ENCODE data around the gene IGFN1. TPM values are rescaled to one million over a fixed set of nuclear protein-coding genes. Genes with fewer than 3 reads are reported as not detected.
A peak's percentile ranks its signal among the peaks of the same experiment; 100 is the strongest.

The IGFN1 gene
- total RNA-seq, 1 donor, result under 0.01 TPM

GRCh38 chr1:201228011-201228983 is 37.7 kb downstream of the IGFN1 start:
- Histone ChIP-seq H3K79me2 (ENCODE audit: insufficient read depth, low read length) (no peaks in the 10 kb centered on the region), H3K27ac (ENCODE audit: low read depth, low read length) (no peak overlapping the region), H2AFZ (ENCODE audit: low read length) (no peak overlapping the region), H3K9me3 (ENCODE audit: low read depth, low read length) (no peaks in the 10 kb centered on the region), H3K4me3 (ENCODE audit: insufficient read depth, low read length) (no peak overlapping the region), H3K4me2 (ENCODE audit: insufficient read depth, low read length) (no peak overlapping the region), H3K4me1 (ENCODE audit: insufficient read depth, low read length) (peaks cover 15% of the 10 kb centered on the region), H4K20me1 (ENCODE audit: insufficient read depth, low read length) (no peaks in the 10 kb centered on the region), H3K27me3 (ENCODE audit: insufficient read depth, low read length) (peaks cover 3% of the 10 kb centered on the region), H3K36me3 (ENCODE audit: insufficient read depth, low read length) (no peaks in the 10 kb centered on the region)
- no peak for TF ChIP-seq CTCF (IDR thresholded peaks at IDR 0.05; ENCODE audit: extremely low read depth, low read depth, low read length)
- no peak for DNase-seq (ENCODE audit: insufficient read length, low spot score, missing footprints)

DNA sequence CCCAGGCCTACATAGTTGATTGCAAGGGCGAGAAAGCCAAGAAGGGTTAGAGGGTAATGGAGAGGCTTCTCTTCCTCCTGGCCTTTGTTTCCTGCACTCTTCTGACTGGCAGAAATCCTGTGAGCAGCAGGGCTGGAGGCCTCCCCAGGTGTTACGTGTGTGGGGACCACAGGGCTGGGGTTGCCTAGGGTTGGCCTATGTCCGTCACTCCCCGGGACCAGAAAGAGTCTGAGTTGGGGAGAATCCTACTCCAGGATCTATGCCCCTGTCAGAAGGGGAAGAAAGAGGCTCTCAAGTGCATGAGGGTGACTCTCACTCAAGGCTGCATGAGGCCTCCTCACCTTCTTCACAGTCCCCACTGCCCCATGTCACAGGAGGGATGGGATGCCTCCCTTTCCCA is 38.5 kb downstream of the IGFN1 start:
- H3K4me2 ChIP-seq (ENCODE audit: insufficient read depth, low read length), result no peak overlapping the region
- no peak for TF ChIP-seq CTCF (IDR thresholded peaks at IDR 0.05; ENCODE audit: extremely low read depth, low read depth, low read length)
- peaks cover 15% of the 10 kb centered on the region for H3K4me1 ChIP-seq (ENCODE audit: insufficient read depth, low read length)
- no peaks in the 10 kb centered on the region for H3K36me3 ChIP-seq (ENCODE audit: insufficient read depth, low read length)
- H3K27me3 ChIP-seq (ENCODE audit: insufficient read depth, low read length), result peaks cover 3% of the 10 kb centered on the region
- H3K4me3 ChIP-seq (ENCODE audit: insufficient read depth, low read length), result no peak overlapping the region
- H2AFZ ChIP-seq (ENCODE audit: low read length), result no peak overlapping the region
- H4K20me1 ChIP-seq (ENCODE audit: insufficient read depth, low read length), result no peaks in the 10 kb centered on the region
- no peak overlapping the region for H3K27ac ChIP-seq (ENCODE audit: low read depth, low read length)
- no peaks in the 10 kb centered on the region for H3K9me3 ChIP-seq (ENCODE audit: low read depth, low read length)
- DNase-seq (ENCODE audit: insufficient read length, low spot score, missing footprints), result peak; percentile 48
- H3K79me2 ChIP-seq (ENCODE audit: insufficient read depth, low read length), result no peaks in the 10 kb centered on the region

DNA sequence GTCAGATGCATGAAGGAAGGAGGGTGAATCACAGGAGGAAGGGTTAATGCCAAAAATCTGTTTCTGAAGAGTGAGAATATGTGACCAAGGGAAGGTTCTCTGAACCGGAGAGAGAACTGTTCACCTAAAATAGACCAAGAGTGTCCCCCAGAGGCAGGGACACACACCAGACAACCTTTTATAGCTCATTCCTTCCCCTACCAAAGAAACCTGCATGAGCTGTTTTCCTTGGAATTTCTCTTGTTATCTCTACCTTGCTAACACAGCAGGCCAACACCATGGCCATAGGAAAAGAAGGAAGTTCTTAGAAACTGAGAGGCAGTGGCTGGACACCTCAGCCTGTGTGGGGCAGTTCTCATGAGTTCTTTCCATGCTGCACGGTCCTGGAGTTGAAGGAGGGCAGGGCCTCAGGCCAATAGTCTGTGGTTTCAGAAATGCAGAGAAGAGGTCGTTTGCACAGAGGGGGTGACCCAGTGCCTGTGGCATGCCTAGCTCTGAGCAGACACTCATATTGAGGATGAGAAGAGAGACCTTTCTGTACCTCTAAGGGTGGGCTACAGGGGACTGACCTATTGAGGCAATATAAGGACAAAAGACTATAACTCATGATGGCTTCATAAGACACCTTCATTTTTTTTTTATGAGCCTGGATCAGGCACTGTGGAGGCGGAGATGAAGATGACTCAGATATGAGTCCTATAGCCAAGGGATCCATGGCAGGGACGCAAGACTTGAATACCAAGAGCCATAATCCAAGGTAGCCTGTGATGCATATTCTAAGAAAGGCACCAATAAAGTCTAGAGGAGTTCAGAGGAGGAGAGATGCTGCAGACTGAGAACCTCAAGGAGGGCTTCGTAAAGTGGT is 39.4 kb downstream of the IGFN1 start:
- no peaks in the 10 kb centered on the region for H4K20me1 ChIP-seq (ENCODE audit: insufficient read depth, low read length)
- H3K4me2 ChIP-seq (ENCODE audit: insufficient read depth, low read length), result peak overlapping the region; percentile 43
- peak; percentile 22 for TF ChIP-seq CTCF (IDR thresholded peaks at IDR 0.05; ENCODE audit: extremely low read depth, low read depth, low read length)
- peaks cover 3% of the 10 kb centered on the region for H3K27me3 ChIP-seq (ENCODE audit: insufficient read depth, low read length)
- H2AFZ ChIP-seq (ENCODE audit: low read length), result no peak overlapping the region
- H3K9me3 ChIP-seq (ENCODE audit: low read depth, low read length), result no peaks in the 10 kb centered on the region
- H3K36me3 ChIP-seq (ENCODE audit: insufficient read depth, low read length), result no peaks in the 10 kb centered on the region
- H3K4me3 ChIP-seq (ENCODE audit: insufficient read depth, low read length), result no peak overlapping the region
- no peak overlapping the region for H3K27ac ChIP-seq (ENCODE audit: low read depth, low read length)
- no peaks in the 10 kb centered on the region for H3K79me2 ChIP-seq (ENCODE audit: insufficient read depth, low read length)
- H3K4me1 ChIP-seq (ENCODE audit: insufficient read depth, low read length), result peaks cover 15% of the 10 kb centered on the region
- DNase-seq (ENCODE audit: insufficient read length, low spot score, missing footprints), result peak; percentile 91

Data from osteoblast (primary cell).